HepG2 (cell line): Measurements from ENCODE around the gene CCDC106. TPM values are rescaled to one million over a fixed set of nuclear protein-coding genes. Genes with fewer than 3 reads are reported as not detected.

Experiments
- ETV5 ChIP-seq: IDR thresholded peaks from 2 replicates; pipeline ENCODE4 v1.6.1; 2018; ENCODE audit warnings: missing biosample characterization, missing genetic modification reagents, inconsistent platforms, borderline replicate concordance
- GFI1 ChIP-seq: sonication (generic); formaldehyde crosslinking; IDR thresholded peaks from 2 replicates; pipeline ENCODE4 v1.5.0; 2020; ENCODE audit warnings: missing genetic modification reagents, mild to moderate bottlenecking, borderline replicate concordance
- KDM5A ChIP-seq: fragments of 200-600 bp; sonication (generic); IDR thresholded peaks from 2 replicates; pipeline ENCODE4 v1.7.0; 2018; ENCODE audit warnings: antibody characterized with exemption, mild to moderate bottlenecking, low read length, borderline replicate concordance
- NRL ChIP-seq: sonication (generic); formaldehyde crosslinking; IDR thresholded peaks from 2 replicates; pipeline ENCODE4 v1.5.0; 2020; ENCODE audit warnings: missing genetic modification reagents, mild to moderate bottlenecking, moderate library complexity, borderline replicate concordance
- PCBP2 ChIP-seq: fragments of 200-400 bp; formaldehyde crosslinking; optimal IDR thresholded peaks from 2 replicates; pipeline ENCODE3; 2018; ENCODE audit warnings: low read length, low read depth; ENCODE audit not compliant: poor library complexity, severe bottlenecking
- POLR2AphosphoS5 ChIP-seq: IDR thresholded peaks from 2 replicates; pipeline ENCODE4 v1.6.1; 2012; ENCODE audit warnings: low read depth, low read length
- REXO4 ChIP-seq: sonication (generic); formaldehyde crosslinking; IDR thresholded peaks from 2 replicates; pipeline ENCODE4 v1.8.0; 2022; ENCODE audit warnings: missing genetic modification reagents, mild to moderate bottlenecking, borderline replicate concordance
- RFXAP ChIP-seq: sonication (generic); formaldehyde crosslinking; IDR thresholded peaks from 2 replicates; pipeline ENCODE4 v1.4.0; 2020; ENCODE audit warnings: missing genetic modification reagents, borderline replicate concordance
- YY1 ChIP-seq: IDR thresholded peaks from 2 replicates; pipeline ENCODE4 v1.6.1; 2011; ENCODE audit warnings: low read length, low read depth, moderate library complexity, mild to moderate bottlenecking; ENCODE audit not compliant: insufficient read depth, insufficient replicate concordance
- ZFP90 ChIP-seq: sonication (generic); formaldehyde crosslinking; IDR thresholded peaks from 2 replicates; pipeline ENCODE4 v1.8.0; 2022; ENCODE audit warnings: missing genetic modification reagents, mild to moderate bottlenecking, inconsistent platforms, borderline replicate concordance
- ZNF234 ChIP-seq: sonication (generic); formaldehyde crosslinking; conservative IDR thresholded peaks from 2 replicates; pipeline ENCODE4 v1.5.1; 2020; ENCODE audit warnings: mild to moderate bottlenecking, missing genetic modification reagents
- ZNF264 ChIP-seq: sonication (generic); formaldehyde crosslinking; IDR thresholded peaks from 2 replicates; pipeline ENCODE4 v1.4.0; 2020; ENCODE audit warnings: missing genetic modification reagents
- ZNF761 ChIP-seq: sonication (generic); formaldehyde crosslinking; conservative IDR thresholded peaks from 2 replicates; pipeline ENCODE4 v1.4.0; 2020; ENCODE audit warnings: mild to moderate bottlenecking, missing genetic modification reagents
- ZSCAN29 ChIP-seq: sonication (generic); formaldehyde crosslinking; conservative IDR thresholded peaks from 2 replicates; pipeline ENCODE4 v1.4.0; 2020; ENCODE audit warnings: mild to moderate bottlenecking, missing genetic modification reagents
- polyA plus RNA-seq, 8 experiments: library from polyadenylated mRNA; depleted of rRNA in 3 of 8; stranded (reverse) in 7 of 8; unstranded in 1 of 8; fragments of >200 nt; fragmentation: Illumina TruSeq in 4 of 8; extraction: Trizol in 4 of 8; gene quantifications; 2 replicates each; pipeline versions ENCODE4 v1.2.1 to v1.2.3, GENCODE V29; 2011 to 2016; ENCODE audit warnings: low read depth in 4 of 8, missing spikeins in 1 of 8, mixed read lengths in 1 of 8; ENCODE audit not compliant: insufficient read depth in 1 of 8
- total RNA-seq, 5 experiments: library from RNA; depleted of rRNA; stranded (reverse); fragments of >200 nt; fragmentation: Illumina TruSeq; extraction: Trizol; gene quantifications; 2 replicates each; pipeline ENCODE4 v1.2.3, GENCODE V29; 2016; ENCODE audit warnings: low read depth in 1 of 5
- TF ChIP-seq, protein P1 (sequence below): IDR thresholded peaks from 2 replicates; pipeline ENCODE4 v1.6.1; 2012; ENCODE audit warnings: inconsistent platforms
- TF ChIP-seq, protein P2 (sequence below): sonication (generic); formaldehyde crosslinking; IDR thresholded peaks from 2 replicates; pipeline ENCODE4 v1.4.0; 2020; ENCODE audit warnings: missing genetic modification reagents
- TF ChIP-seq, protein P3 (sequence below): sonication (generic); formaldehyde crosslinking; IDR thresholded peaks from 2 replicates; pipeline ENCODE4 v1.9.0; 2022; ENCODE audit warnings: missing genetic modification reagents, mild to moderate bottlenecking, borderline replicate concordance
- TF ChIP-seq, protein P4 (sequence below): sonication (generic); formaldehyde crosslinking; IDR thresholded peaks from 2 replicates; pipeline ENCODE4 v1.5.0; 2020; ENCODE audit warnings: mild to moderate bottlenecking, missing genetic modification reagents, moderate library complexity
- TF ChIP-seq, protein P5 (sequence below): sonication (generic); formaldehyde crosslinking; IDR thresholded peaks from 2 replicates; pipeline ENCODE4 v1.4.0; 2020; ENCODE audit warnings: low read depth, missing genetic modification reagents

Gene CCDC106
- total and polyA plus RNA-seq, 2 of the 13 experiments (the other 11 are each of a cell fraction or from before 2014, with no cell fraction given) = 4.7 to 8.8 TPM

DNA sequence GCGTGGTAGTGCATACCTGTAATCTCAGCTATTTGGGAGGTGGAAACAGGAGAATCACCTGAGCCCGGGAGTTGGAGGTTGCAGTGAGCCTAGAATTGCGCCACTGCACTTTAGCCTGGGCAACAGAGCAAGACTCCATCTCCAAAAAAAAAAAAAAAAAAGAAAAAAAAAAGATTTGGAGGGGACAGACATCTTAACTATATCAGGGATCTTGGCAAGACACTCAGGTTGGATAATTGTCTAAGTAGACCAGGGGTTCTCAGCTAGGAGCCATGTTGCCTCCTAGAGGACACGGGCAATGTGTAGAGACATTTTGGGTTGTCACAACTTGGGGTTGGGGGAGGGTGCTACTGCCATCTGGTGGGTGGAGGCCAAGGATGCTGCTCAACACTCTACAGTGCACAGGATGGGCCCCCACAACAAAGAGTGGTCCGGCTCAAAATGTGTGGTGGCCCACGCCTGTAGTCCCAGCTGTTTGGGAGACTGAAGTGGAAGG is 9.1 kb upstream of the CCDC106 start (continued):
- no peak for TF ChIP-seq ZNF761
- TF ChIP-seq, protein P1, sequence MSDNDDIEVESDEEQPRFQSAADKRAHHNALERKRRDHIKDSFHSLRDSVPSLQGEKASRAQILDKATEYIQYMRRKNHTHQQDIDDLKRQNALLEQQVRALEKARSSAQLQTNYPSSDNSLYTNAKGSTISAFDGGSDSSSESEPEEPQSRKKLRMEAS = peak; percentile 17; the same call in 1 of the 2 replicates
- no peak for TF ChIP-seq ZNF264 (CRISPR knock-in tag)
- TF ChIP-seq ZNF234 = no peak
- no peak for TF ChIP-seq RFXAP
- TF ChIP-seq, protein P2, sequence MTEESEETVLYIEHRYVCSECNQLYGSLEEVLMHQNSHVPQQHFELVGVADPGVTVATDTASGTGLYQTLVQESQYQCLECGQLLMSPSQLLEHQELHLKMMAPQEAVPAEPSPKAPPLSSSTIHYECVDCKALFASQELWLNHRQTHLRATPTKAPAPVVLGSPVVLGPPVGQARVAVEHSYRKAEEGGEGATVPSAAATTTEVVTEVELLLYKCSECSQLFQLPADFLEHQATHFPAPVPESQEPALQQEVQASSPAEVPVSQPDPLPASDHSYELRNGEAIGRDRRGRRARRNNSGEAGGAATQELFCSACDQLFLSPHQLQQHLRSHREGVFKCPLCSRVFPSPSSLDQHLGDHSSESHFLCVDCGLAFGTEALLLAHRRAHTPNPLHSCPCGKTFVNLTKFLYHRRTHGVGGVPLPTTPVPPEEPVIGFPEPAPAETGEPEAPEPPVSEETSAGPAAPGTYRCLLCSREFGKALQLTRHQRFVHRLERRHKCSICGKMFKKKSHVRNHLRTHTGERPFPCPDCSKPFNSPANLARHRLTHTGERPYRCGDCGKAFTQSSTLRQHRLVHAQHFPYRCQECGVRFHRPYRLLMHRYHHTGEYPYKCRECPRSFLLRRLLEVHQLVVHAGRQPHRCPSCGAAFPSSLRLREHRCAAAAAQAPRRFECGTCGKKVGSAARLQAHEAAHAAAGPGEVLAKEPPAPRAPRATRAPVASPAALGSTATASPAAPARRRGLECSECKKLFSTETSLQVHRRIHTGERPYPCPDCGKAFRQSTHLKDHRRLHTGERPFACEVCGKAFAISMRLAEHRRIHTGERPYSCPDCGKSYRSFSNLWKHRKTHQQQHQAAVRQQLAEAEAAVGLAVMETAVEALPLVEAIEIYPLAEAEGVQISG (CRISPR knock-in tag) = peak; percentile 99
- TF ChIP-seq ETV5 (CRISPR knock-in tag) = 0 out of 2 replicates have a peak, but pooled peaks have one; percentile 18
- no peak for TF ChIP-seq GFI1
- TF ChIP-seq ZFP90 = no peak
- TF ChIP-seq, protein P3, sequence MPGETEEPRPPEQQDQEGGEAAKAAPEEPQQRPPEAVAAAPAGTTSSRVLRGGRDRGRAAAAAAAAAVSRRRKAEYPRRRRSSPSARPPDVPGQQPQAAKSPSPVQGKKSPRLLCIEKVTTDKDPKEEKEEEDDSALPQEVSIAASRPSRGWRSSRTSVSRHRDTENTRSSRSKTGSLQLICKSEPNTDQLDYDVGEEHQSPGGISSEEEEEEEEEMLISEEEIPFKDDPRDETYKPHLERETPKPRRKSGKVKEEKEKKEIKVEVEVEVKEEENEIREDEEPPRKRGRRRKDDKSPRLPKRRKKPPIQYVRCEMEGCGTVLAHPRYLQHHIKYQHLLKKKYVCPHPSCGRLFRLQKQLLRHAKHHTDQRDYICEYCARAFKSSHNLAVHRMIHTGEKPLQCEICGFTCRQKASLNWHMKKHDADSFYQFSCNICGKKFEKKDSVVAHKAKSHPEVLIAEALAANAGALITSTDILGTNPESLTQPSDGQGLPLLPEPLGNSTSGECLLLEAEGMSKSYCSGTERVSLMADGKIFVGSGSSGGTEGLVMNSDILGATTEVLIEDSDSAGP (CRISPR knock-in tag) = peak; percentile 45; the same call in 1 of the 2 replicates
- TF ChIP-seq POLR2AphosphoS5 = peak; percentile 21; the same call in 1 of the 2 replicates
- peak; percentile 72 for TF ChIP-seq YY1
- TF ChIP-seq KDM5A = peak; percentile 40; the same call in 1 of the 2 replicates
- TF ChIP-seq, protein P4, sequence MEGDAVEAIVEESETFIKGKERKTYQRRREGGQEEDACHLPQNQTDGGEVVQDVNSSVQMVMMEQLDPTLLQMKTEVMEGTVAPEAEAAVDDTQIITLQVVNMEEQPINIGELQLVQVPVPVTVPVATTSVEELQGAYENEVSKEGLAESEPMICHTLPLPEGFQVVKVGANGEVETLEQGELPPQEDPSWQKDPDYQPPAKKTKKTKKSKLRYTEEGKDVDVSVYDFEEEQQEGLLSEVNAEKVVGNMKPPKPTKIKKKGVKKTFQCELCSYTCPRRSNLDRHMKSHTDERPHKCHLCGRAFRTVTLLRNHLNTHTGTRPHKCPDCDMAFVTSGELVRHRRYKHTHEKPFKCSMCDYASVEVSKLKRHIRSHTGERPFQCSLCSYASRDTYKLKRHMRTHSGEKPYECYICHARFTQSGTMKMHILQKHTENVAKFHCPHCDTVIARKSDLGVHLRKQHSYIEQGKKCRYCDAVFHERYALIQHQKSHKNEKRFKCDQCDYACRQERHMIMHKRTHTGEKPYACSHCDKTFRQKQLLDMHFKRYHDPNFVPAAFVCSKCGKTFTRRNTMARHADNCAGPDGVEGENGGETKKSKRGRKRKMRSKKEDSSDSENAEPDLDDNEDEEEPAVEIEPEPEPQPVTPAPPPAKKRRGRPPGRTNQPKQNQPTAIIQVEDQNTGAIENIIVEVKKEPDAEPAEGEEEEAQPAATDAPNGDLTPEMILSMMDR (CRISPR knock-in tag) = peak; percentile 70
- TF ChIP-seq PCBP2 = no peak
- no peak for TF ChIP-seq ZSCAN29 (CRISPR knock-in tag)
- no peak for TF ChIP-seq REXO4 (CRISPR knock-in tag)
- TF ChIP-seq, protein P5, sequence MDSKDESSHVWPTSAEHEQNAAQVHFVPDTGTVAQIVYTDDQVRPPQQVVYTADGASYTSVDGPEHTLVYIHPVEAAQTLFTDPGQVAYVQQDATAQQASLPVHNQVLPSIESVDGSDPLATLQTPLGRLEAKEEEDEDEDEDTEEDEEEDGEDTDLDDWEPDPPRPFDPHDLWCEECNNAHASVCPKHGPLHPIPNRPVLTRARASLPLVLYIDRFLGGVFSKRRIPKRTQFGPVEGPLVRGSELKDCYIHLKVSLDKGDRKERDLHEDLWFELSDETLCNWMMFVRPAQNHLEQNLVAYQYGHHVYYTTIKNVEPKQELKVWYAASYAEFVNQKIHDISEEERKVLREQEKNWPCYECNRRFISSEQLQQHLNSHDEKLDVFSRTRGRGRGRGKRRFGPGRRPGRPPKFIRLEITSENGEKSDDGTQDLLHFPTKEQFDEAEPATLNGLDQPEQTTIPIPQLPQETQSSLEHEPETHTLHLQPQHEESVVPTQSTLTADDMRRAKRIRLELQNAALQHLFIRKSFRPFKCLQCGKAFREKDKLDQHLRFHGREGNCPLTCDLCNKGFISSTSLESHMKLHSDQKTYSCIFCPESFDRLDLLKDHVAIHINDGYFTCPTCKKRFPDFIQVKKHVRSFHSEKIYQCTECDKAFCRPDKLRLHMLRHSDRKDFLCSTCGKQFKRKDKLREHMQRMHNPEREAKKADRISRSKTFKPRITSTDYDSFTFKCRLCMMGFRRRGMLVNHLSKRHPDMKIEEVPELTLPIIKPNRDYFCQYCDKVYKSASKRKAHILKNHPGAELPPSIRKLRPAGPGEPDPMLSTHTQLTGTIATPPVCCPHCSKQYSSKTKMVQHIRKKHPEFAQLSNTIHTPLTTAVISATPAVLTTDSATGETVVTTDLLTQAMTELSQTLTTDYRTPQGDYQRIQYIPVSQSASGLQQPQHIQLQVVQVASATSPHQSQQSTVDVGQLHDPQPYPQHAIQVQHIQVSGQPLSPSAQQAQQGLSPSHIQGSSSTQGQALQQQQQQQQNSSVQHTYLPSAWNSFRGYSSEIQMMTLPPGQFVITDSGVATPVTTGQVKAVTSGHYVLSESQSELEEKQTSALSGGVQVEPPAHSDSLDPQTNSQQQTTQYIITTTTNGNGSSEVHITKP (CRISPR knock-in tag) = peak; percentile 92
- no peak for TF ChIP-seq NRL (CRISPR knock-in tag)
